Common myeloid progenitor, CD34-positive (primary cell): ENCODE data around the gene COG5.

Source experiments
- CTCF ChIA-PET: fragments of 350-600 bp; sonication (Branson Sonifier 250); formaldehyde crosslinking; loops from one replicate; lab custom pipeline; 2021; ENCODE audit warnings: antibody characterized with exemption; lab: Charles Lee
- POLR2A ChIA-PET: fragments of 350-600 bp; sonication (Branson Sonifier 250); formaldehyde crosslinking; loops from one replicate; lab custom pipeline; 2021; ENCODE audit warnings: antibody characterized with exemption; lab: Charles Lee
- DNase-seq, 3 donors: peaks; one replicate each; pipeline versions ENCODE4 v3.0.0 to v3.0.0-alpha.2; 2013
- H3K27ac ChIP-seq, 2 experiments: 1 replicate in 1 of 2; 2 replicates in 1 of 2; pipeline ENCODE4 v1.7.0; 2013; ENCODE audit warnings: inconsistent platforms in 2 of 2, low read length in 2 of 2, mild to moderate bottlenecking in 2 of 2, low read depth in 1 of 2, moderate library complexity in 1 of 2; ENCODE audit not compliant: severe bottlenecking in 2 of 2, insufficient read depth in 1 of 2, poor library complexity in 1 of 2
- H3K27me3 ChIP-seq, 5 experiments: replicated peaks in 2 of 5; 1 replicate in 3 of 5; 2 replicates in 2 of 5; pipeline versions ENCODE4 v1.6.1 to v1.7.0; 2013; ENCODE audit warnings: low read length in 4 of 5, mild to moderate bottlenecking in 2 of 5, moderate library complexity in 2 of 5, inconsistent platforms in 1 of 5; ENCODE audit not compliant: insufficient read depth in 5 of 5, control insufficient read depth in 4 of 5
- H3K36me3 ChIP-seq, 4 experiments: 1 replicate in 2 of 4; 2 replicates in 2 of 4; pipeline versions ENCODE4 v1.6.1 to v1.7.0; 2013; ENCODE audit warnings: low read length in 3 of 4, control low read depth in 1 of 4, mild to moderate bottlenecking in 1 of 4; ENCODE audit not compliant: control insufficient read depth in 4 of 4, insufficient read depth in 4 of 4
- H3K4me1 ChIP-seq, 4 experiments: 1 replicate in 3 of 4; 2 replicates in 1 of 4; pipeline versions ENCODE4 v1.6.1 to v1.7.1; 2013; ENCODE audit warnings: low read length in 3 of 4, mild to moderate bottlenecking in 3 of 4, control low read depth in 1 of 4, inconsistent platforms in 1 of 4, moderate library complexity in 1 of 4; ENCODE audit not compliant: control insufficient read depth in 4 of 4, insufficient read depth in 4 of 4; ENCODE audit errors: control extremely low read depth in 1 of 4
- H3K4me3 ChIP-seq, 7 experiments: 1 replicate in 4 of 7; 2 replicates in 3 of 7; pipeline versions ENCODE4 v1.5.1 to v1.7.0; 2013; ENCODE audit warnings: mild to moderate bottlenecking in 7 of 7, low read length in 6 of 7, moderate library complexity in 6 of 7, inconsistent platforms in 2 of 7, low read depth in 2 of 7, control low read depth in 1 of 7; ENCODE audit not compliant: insufficient read depth in 4 of 7, control insufficient read depth in 1 of 7; ENCODE audit errors: extremely low read depth in 1 of 7
- H3K9me3 ChIP-seq, 5 experiments: 1 replicate in 4 of 5; 2 replicates in 1 of 5; pipeline versions ENCODE4 v1.6.1 to v1.7.1; 2013; ENCODE audit warnings: low read length in 4 of 5, mild to moderate bottlenecking in 2 of 5, inconsistent platforms in 1 of 5, low read depth in 1 of 5, moderate library complexity in 1 of 5; ENCODE audit not compliant: control insufficient read depth in 4 of 5, insufficient read depth in 2 of 5; ENCODE audit errors: control extremely low read depth in 1 of 5
- WGBS: methylation state at CpG from one replicate; pipeline ENCODE4 v1.1.5; 2013; ENCODE audit not compliant: insufficient coverage; 5-methylcytosine and 5-hydroxymethylcytosine counted together

COG5 gene

GRCh38 chr7:107405559-107405958, 158.2 kb downstream of the COG5 start:
- Histone ChIP-seq H3K27ac (no peak overlapping the region), H3K4me1 (peaks cover 0 to 1% (median 0%) of the 10 kb centered on the region in 4 experiments), H3K36me3 (peaks cover 0 to 6% (median 3%) of the 10 kb centered on the region in 4 experiments), H3K9me3 (no peaks in the 10 kb centered on the region), H3K4me3 (no peak overlapping the region), H3K27me3 (no peaks in the 10 kb centered on the region)
- ChIA-PET POLR2A (no interaction called here), CTCF (no interaction called here)
- DNase-seq, result no peak

GRCh38 chr7:107404740-107405537, 158.8 kb downstream of the COG5 start:
- ChIA-PET CTCF (no interaction called here), POLR2A (no interaction called here)
- no peaks in the 10 kb centered on the region for H3K9me3 ChIP-seq
- peaks cover 0 to 4% (median 3%) of the 10 kb centered on the region in 4 experiments for H3K36me3 ChIP-seq
- DNase-seq, result no peak
- no peak overlapping the region for H3K4me3 ChIP-seq
- no peaks in the 10 kb centered on the region for H3K4me1 ChIP-seq
- no peak overlapping the region for H3K27ac ChIP-seq
- 93% methylated on average over 4 of the region's 4 CpGs for WGBS
- no peaks in the 10 kb centered on the region for H3K27me3 ChIP-seq

GRCh38 chr7:107398161-107398560, 165.6 kb downstream of the COG5 start:
- peaks cover 0 to 2% (median 0%) of the 10 kb centered on the region in 4 experiments for H3K4me1 ChIP-seq
- peaks cover 0 to 4% (median 0%) of the 10 kb centered on the region in 5 experiments for H3K9me3 ChIP-seq
- no peaks in the 10 kb centered on the region for H3K27me3 ChIP-seq
- DNase-seq, result no peak
- peaks cover 0 to 3% (median 0%) of the 10 kb centered on the region in 4 experiments for H3K36me3 ChIP-seq
- ChIA-PET POLR2A (no interaction called here), CTCF (no interaction called here)
- WGBS, result 100% methylated on average over 5 of the region's 9 CpGs
- no peak overlapping the region for H3K27ac ChIP-seq
- H3K4me3 ChIP-seq, result no peak overlapping the region

GRCh38 chr7:107396990-107397389, 166.7 kb downstream of the COG5 start:
- POLR2A ChIA-PET, result no interaction called here
- 100% methylated on average over 1 of the region's 2 CpGs for WGBS
- CTCF ChIA-PET, result interaction anchor here (1.3 kb wide), 1 partner anchor 67 kb away, joined by 3 read pairs; no protein-coding TSS in a partner anchor

GRCh38 chr7:107396081-107396480, 167.6 kb downstream of the COG5 start:
- Histone ChIP-seq H3K9me3 (peaks cover 0 to 4% (median 0%) of the 10 kb centered on the region in 5 experiments), H3K4me1 (peaks cover 0 to 2% (median 0%) of the 10 kb centered on the region in 4 experiments), H3K4me3 (no peak overlapping the region), H3K27me3 (no peaks in the 10 kb centered on the region), H3K27ac (no peak overlapping the region), H3K36me3 (peaks cover 0 to 3% (median 0%) of the 10 kb centered on the region in 4 experiments)
- ChIA-PET CTCF (interaction anchor here (0.6 to 1.3 kb wide), 3 partner anchors 9 to 68 kb away, joined by 3 to 4 read pairs (median 3); no protein-coding TSS in a partner anchor), POLR2A (no interaction called here)
- no peak for DNase-seq
- WGBS, result no CpG with 5 or more reads among the region's 1 CpG

More at GRCh38 chr7:107396990-107397389, 166.7 kb downstream of the COG5 start:
- Histone ChIP-seq H3K27ac (no peak overlapping the region), H3K4me3 (no peak overlapping the region), H3K4me1 (peaks cover 0 to 2% (median 0%) of the 10 kb centered on the region in 4 experiments), H3K36me3 (peaks cover 0 to 3% (median 0%) of the 10 kb centered on the region in 4 experiments), H3K9me3 (peaks cover 0 to 4% (median 0%) of the 10 kb centered on the region in 5 experiments), H3K27me3 (no peaks in the 10 kb centered on the region)
- DNase-seq, result peak in 1 of 3 donors; percentile 6

- peaks cover 0 to 2% (median 0%) of the 10 kb centered on the region in 4 experiments for H3K4me1 ChIP-seq
- H3K27ac ChIP-seq, result no peak overlapping the region
- peaks cover 0 to 3% (median 0%) of the 10 kb centered on the region in 4 experiments for H3K36me3 ChIP-seq
- no peaks in the 10 kb centered on the region for H3K27me3 ChIP-seq
- peaks cover 0 to 4% (median 0%) of the 10 kb centered on the region in 5 experiments for H3K9me3 ChIP-seq
- DNase-seq, result no peak
- CTCF ChIA-PET, result no interaction called here
- WGBS, result no CpG with 5 or more reads among the region's 1 CpG
- no peak overlapping the region for H3K4me3 ChIP-seq
- POLR2A ChIA-PET, result interaction anchor here (0.6 kb wide), 1 partner anchor 509 kb away, joined by 4 read pairs; no protein-coding TSS in a partner anchor
These were observed 168.9 kb downstream of the COG5 start for GRCh38 chr7:107394831-107395230.

- no CpG with 5 or more reads among the region's 1 CpG for WGBS
- ChIA-PET POLR2A (no interaction called here), CTCF (no interaction called here)
- no peak overlapping the region for H3K27ac ChIP-seq
- H3K4me3 ChIP-seq, result no peak overlapping the region
- H3K36me3 ChIP-seq, result peaks cover 0 to 2% (median 0%) of the 10 kb centered on the region in 4 experiments
- peak in 2 of 3 donors; percentile 3 to 21 for DNase-seq
- H3K9me3 ChIP-seq, result peaks cover 0 to 1% (median 0%) of the 10 kb centered on the region in 5 experiments
- H3K4me1 ChIP-seq, result peaks cover 0 to 2% (median 0%) of the 10 kb centered on the region in 4 experiments
- H3K27me3 ChIP-seq, result no peaks in the 10 kb centered on the region
These were observed 169.4 kb downstream of the COG5 start for GRCh38 chr7:107394276-107394675.
